Neural crest cell (in vitro differentiated cells): Measurements from ENCODE around the gene RASGRP3. TPM values are rescaled to one million over a fixed set of nuclear protein-coding genes. Genes with fewer than 3 reads are reported as not detected.

Experiments used
- DNase-seq: peaks from one replicate; pipeline ENCODE4 v3.0.0; 2021; ENCODE audit warnings: low read depth, mixed read lengths, low spot score
- H3K27ac Mint-ChIP-seq: one replicate; pipeline ENCODE4 v1.8.0; 2021; ENCODE audit warnings: mild to moderate bottlenecking, mixed read lengths; ENCODE audit not compliant: unreplicated experiment
- H3K27me3 Mint-ChIP-seq: 2 replicates; pipeline ENCODE4 v1.8.0; 2021; ENCODE audit warnings: low read depth, mild to moderate bottlenecking, mixed read lengths
- H3K36me3 Mint-ChIP-seq: 2 replicates; pipeline ENCODE4 v1.8.0; 2021; ENCODE audit warnings: low read depth, mild to moderate bottlenecking, mixed read lengths
- H3K4me1 Mint-ChIP-seq: 2 replicates; pipeline ENCODE4 v1.8.0; 2021; ENCODE audit warnings: mixed read lengths
- H3K4me3 Mint-ChIP-seq: one replicate; pipeline ENCODE4 v1.8.0; 2021; ENCODE audit warnings: mild to moderate bottlenecking, mixed read lengths
- H3K9me3 Mint-ChIP-seq: 2 replicates; pipeline ENCODE4 v1.8.0; 2021; ENCODE audit warnings: mixed read lengths
- CTCF ChIP-seq: fragments of 200-600 bp; sonication (generic); conservative IDR thresholded peaks from 2 replicates; pipeline ENCODE4 v1.5.0; 2021; ENCODE audit warnings: antibody characterized with exemption, mild to moderate bottlenecking
- total RNA-seq: library from RNA; stranded (reverse); gene quantifications from 2 replicates; pipeline ENCODE4 v1.2.1, GENCODE V29; 2021

The RASGRP3 gene
- total RNA-seq, 1 donor from 2014 or later, result 0.07 TPM

- TF ChIP-seq CTCF, result no peak
- Mint-ChIP-seq H3K4me1 (peaks cover 6% of the 10 kb centered on the region), H3K36me3 (peaks cover 7% of the 10 kb centered on the region), H3K27ac (no peak overlapping the region), H3K9me3 (no peaks in the 10 kb centered on the region), H3K4me3 (no peak overlapping the region), H3K27me3 (no peaks in the 10 kb centered on the region)
- DNase-seq, result no peak
These were observed 110.3 kb downstream of the RASGRP3 start for GRCh38 chr2:33586766-33587165.

- Mint-ChIP-seq H3K36me3 (peaks cover 10% of the 10 kb centered on the region), H3K27me3 (no peaks in the 10 kb centered on the region)
These were observed 111.8 kb downstream of the RASGRP3 start for GRCh38 chr2:33588232-33588631.

DNA sequence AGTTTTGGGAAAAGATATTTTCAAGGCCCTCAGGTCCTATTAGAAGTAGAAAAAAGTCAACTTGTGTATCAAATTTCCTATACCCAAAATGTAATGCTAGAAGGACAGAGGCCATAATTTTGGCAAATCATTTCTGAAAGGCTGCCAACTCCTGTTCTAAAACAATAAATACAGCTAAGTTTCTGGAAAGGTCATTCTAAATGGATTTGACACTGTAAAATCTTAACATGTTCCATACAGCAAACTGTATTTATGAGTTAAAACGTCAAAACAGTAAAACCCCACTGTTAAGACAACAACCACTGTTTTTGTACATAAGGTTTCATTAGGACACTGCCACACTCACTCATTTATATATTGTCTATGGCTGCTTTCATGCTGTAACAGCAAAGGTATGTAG lies 113.0 kb downstream of the RASGRP3 start:
- no peaks in the 10 kb centered on the region for H3K27me3 Mint-ChIP-seq
- no peaks in the 10 kb centered on the region for H3K4me1 Mint-ChIP-seq
- H3K4me3 Mint-ChIP-seq, result no peak overlapping the region
- H3K27ac Mint-ChIP-seq, result no peak overlapping the region
- H3K36me3 Mint-ChIP-seq, result peaks cover 12% of the 10 kb centered on the region
- no peak for DNase-seq
- no peaks in the 10 kb centered on the region for H3K9me3 Mint-ChIP-seq
- TF ChIP-seq CTCF, result no peak

More at GRCh38 chr2:33588232-33588631, 111.8 kb downstream of the RASGRP3 start:
- Mint-ChIP-seq H3K9me3 (no peaks in the 10 kb centered on the region), H3K27ac (no peak overlapping the region), H3K4me1 (no peaks in the 10 kb centered on the region), H3K4me3 (no peak overlapping the region)
- no peak for TF ChIP-seq CTCF
- DNase-seq, result no peak

DNA sequence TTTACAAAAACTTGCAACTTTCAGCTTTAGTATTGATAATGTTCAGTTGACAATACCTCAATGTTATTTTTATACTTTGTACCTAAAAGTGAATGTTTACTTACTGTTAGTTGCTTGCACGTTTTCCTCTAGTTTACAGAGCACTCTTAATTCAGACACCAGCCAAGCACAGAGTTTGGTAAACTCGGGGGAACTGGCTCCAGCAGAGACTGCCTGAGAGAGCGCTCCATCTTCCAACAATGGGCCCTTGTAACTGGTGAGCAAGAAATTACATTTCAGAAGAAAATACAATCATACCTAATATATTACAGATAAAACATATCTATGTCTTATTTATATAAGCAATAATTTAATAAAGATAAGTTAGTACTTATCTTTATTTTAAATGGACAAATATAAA lies 118.9 kb downstream of the RASGRP3 start:
- H3K4me1 Mint-ChIP-seq, result peaks cover 27% of the 10 kb centered on the region
- H3K27me3 Mint-ChIP-seq, result no peaks in the 10 kb centered on the region
- H3K27ac Mint-ChIP-seq, result no peak overlapping the region
- no peak for TF ChIP-seq CTCF
- DNase-seq, result no peak
- no peaks in the 10 kb centered on the region for H3K9me3 Mint-ChIP-seq
- peak overlapping the region; percentile 79 for H3K4me3 Mint-ChIP-seq
- peaks cover 6% of the 10 kb centered on the region for H3K36me3 Mint-ChIP-seq

- peak overlapping the region; percentile 54 for H3K4me3 Mint-ChIP-seq
- no peaks in the 10 kb centered on the region for H3K27me3 Mint-ChIP-seq
- peaks cover 27% of the 10 kb centered on the region for H3K4me1 Mint-ChIP-seq
- peaks cover 6% of the 10 kb centered on the region for H3K36me3 Mint-ChIP-seq
- no peak for TF ChIP-seq CTCF
- DNase-seq, result no peak
- H3K9me3 Mint-ChIP-seq, result no peaks in the 10 kb centered on the region
- no peak overlapping the region for H3K27ac Mint-ChIP-seq
These were observed 120.6 kb downstream of the RASGRP3 start for GRCh38 chr2:33597026-33597425.
